ENCODE results near the gene DIAPH1.

The DIAPH1 gene

DNA sequence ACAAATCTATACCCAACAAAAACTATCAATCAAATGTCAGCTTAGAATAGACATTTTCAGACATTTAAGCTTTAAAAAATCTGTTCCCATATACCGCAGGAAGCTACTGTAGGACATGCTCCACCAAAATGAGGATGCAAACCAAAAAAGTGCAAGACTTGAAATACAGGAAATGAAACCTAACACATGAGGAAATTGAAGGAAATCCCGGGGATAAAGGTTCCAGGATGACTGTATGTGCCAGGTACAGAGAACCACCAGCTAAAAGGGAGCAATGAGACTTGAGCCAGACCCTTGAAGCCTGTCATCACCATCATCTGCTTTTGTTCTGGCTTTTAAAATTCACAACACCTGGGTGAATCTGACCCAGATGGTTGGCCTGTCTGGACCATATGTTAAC is 21.4 kb downstream of the DIAPH1 start:
- no peak overlapping the region for H3K4me3 ChIP-seq (ENCODE audit: control insufficient read depth, low read depth, low read length)
- DNase-seq (ENCODE audit: low read depth): no peak
- TF ChIP-seq, protein P1, sequence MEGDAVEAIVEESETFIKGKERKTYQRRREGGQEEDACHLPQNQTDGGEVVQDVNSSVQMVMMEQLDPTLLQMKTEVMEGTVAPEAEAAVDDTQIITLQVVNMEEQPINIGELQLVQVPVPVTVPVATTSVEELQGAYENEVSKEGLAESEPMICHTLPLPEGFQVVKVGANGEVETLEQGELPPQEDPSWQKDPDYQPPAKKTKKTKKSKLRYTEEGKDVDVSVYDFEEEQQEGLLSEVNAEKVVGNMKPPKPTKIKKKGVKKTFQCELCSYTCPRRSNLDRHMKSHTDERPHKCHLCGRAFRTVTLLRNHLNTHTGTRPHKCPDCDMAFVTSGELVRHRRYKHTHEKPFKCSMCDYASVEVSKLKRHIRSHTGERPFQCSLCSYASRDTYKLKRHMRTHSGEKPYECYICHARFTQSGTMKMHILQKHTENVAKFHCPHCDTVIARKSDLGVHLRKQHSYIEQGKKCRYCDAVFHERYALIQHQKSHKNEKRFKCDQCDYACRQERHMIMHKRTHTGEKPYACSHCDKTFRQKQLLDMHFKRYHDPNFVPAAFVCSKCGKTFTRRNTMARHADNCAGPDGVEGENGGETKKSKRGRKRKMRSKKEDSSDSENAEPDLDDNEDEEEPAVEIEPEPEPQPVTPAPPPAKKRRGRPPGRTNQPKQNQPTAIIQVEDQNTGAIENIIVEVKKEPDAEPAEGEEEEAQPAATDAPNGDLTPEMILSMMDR (IDR thresholded peaks at IDR 0.05; ENCODE audit: control insufficient read depth, insufficient read depth, low read depth, low read length, missing control alignments): no peak

DNA sequence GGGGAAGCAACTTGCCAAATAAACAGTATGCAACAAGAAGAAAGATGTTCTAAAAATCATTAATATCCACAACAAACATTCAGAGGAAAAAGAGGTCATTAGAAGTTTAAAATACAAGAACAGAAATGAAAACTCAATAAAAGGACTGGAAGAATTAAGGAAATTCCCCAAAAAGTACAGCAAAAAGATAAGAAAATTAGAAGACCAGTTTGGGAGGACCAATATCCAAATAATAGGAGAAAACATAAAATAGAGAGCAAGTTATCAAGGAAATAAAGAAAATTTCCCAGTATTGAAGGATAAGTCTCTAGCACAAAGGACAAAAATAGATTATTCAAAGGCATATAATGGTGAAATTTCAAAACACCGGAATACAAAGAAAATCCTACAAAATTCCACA is 21.9 kb downstream of the DIAPH1 start:
- no peak overlapping the region for H3K4me3 ChIP-seq (ENCODE audit: control insufficient read depth, low read depth, low read length)
- TF ChIP-seq, protein P1 (IDR thresholded peaks at IDR 0.05; ENCODE audit: control insufficient read depth, insufficient read depth, low read depth, low read length, missing control alignments): no peak

DNA sequence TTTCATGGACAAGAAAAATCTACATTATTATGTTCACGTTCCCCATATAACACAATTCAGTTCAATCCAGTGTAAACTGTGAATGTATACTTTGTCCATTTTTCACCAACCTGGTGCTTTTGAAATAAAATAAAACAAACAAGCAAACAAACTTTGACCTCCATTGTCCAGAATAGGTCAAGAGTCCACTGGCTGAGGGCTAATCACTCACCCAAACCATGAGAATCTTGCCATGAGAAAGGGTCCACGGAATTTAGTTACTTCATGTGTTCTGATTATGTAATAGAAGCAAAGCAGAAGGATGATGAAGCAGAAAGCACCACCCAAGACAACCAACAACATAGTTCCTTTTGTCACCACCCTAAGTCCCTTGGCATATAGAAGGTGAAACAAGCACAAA is 28.7 kb downstream of the DIAPH1 start:
- TF ChIP-seq, protein P1 (IDR thresholded peaks at IDR 0.05; ENCODE audit: control insufficient read depth, insufficient read depth, low read depth, low read length, missing control alignments): no peak
- no peak for DNase-seq (ENCODE audit: low read depth)

More for the DNA sequence above, 21.9 kb downstream of the DIAPH1 start:
- no peak for DNase-seq (ENCODE audit: low read depth)

DNA sequence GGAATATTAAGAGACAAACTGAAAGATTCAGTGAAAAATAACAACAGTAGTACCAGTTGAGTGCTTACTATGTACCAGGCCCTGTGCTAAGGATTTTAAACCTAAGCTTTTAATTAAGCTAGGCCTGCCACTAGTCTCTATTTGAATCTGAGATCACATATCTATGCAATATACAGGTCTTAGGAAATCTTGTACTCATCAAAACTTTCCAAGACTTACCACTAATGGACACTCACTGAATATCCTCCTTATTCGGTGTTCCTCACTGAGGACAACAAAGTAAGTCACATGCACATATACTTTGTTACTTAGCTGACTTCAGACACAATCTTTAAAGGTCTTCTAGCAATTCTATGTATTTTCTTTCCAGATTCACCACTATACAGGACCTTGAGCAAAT is 32.6 kb downstream of the DIAPH1 start:
- no peak for DNase-seq (ENCODE audit: low read depth)
- TF ChIP-seq, protein P1 (IDR thresholded peaks at IDR 0.05; ENCODE audit: control insufficient read depth, insufficient read depth, low read depth, low read length, missing control alignments): no peak
- H3K4me3 ChIP-seq (ENCODE audit: control insufficient read depth, low read depth, low read length): no peak overlapping the region

More for the DNA sequence above, 28.7 kb downstream of the DIAPH1 start:
- no peak overlapping the region for H3K4me3 ChIP-seq (ENCODE audit: control insufficient read depth, low read depth, low read length)

DNA sequence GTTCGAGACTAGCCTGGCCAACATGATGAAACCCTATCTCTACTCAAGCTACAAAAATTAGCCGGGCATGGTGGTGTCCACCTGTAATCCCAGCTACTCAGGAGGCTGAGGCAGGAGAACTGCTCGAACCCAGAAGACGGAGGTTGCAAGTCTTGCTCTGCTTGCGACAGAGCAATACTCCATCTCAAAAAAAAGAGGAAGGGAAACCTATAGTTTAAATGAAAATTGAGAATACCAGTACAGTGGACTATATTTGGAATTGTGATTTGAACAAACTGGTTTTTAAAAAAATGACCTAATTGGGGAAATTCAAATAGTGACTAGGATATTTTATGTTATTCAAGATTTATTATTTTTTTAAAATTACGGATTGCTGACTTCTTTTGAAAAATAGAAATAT is 33.2 kb downstream of the DIAPH1 start:
- TF ChIP-seq, protein P1 (IDR thresholded peaks at IDR 0.05; ENCODE audit: control insufficient read depth, insufficient read depth, low read depth, low read length, missing control alignments): no peak
- DNase-seq (ENCODE audit: low read depth): no peak
- H3K4me3 ChIP-seq (ENCODE audit: control insufficient read depth, low read depth, low read length): no peak overlapping the region

DNA sequence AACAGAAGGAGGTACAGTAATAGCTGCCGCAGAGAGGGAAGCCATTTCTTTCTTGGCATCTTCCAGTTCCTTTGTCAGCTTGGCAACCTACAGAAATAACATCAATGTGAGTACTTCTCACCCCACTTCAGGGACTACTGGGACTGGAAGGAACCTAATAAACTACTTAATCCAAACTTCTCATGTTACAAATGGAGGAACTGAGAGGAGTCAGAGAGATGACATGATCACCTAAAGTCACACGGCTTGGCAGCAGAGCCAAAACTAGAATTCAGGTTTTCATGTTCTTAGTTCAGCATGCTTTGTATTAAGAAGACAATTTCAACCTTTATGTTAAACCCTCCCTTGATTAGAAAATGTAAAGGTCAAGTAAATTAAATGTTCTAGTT is 44.7 kb downstream of the DIAPH1 start:
- TF ChIP-seq, protein P1 (IDR thresholded peaks at IDR 0.05; ENCODE audit: control insufficient read depth, insufficient read depth, low read depth, low read length, missing control alignments): no peak
- H3K4me3 ChIP-seq (ENCODE audit: control insufficient read depth, low read depth, low read length): no peak overlapping the region
- DNase-seq (ENCODE audit: low read depth): no peak
